Large intestine (tissue), 3 donors: ENCODE data around the gene KIF13A. TPM values are rescaled to one million over a fixed set of nuclear protein-coding genes. Genes with fewer than 3 reads are reported as not detected.
"Not testable (repeated sequence)": the region's sequence is repeated elsewhere in the genome, so short reads cannot be mapped to it uniquely, and the experiment has no call there.

ENCODE experiments used
- DNase-seq, 2 donors: peaks; one replicate each; pipeline versions ENCODE4 v3.0.0 to v3.0.0-alpha.2; 2013
- H3K27ac ChIP-seq: one replicate; pipeline ENCODE4 v1.5.1; 2013; ENCODE audit warnings: low read length
- H3K27me3 ChIP-seq: 2 replicates; pipeline ENCODE4 v1.6.1; 2013; ENCODE audit warnings: low read length; ENCODE audit not compliant: control insufficient read depth, insufficient read depth
- H3K36me3 ChIP-seq: 2 replicates; pipeline ENCODE4 v1.6.1; 2013; ENCODE audit warnings: low read length; ENCODE audit not compliant: control insufficient read depth, insufficient read depth
- H3K4me1 ChIP-seq: one replicate; pipeline ENCODE4 v1.6.1; 2013; ENCODE audit warnings: low read length; ENCODE audit not compliant: control insufficient read depth, insufficient read depth
- H3K4me3 ChIP-seq: one replicate; pipeline ENCODE4 v1.5.1; 2013; ENCODE audit warnings: low read length
- H3K9me3 ChIP-seq: one replicate; pipeline ENCODE4 v1.6.1; 2013; ENCODE audit warnings: mild to moderate bottlenecking, low read depth, low read length, moderate library complexity; ENCODE audit not compliant: control insufficient read depth
- WGBS: methylation state at CpG from one replicate; pipeline ENCODE4 v1.1.5; 2013; ENCODE audit warnings: low lambda C conversion rate; ENCODE audit not compliant: insufficient coverage; 5-methylcytosine and 5-hydroxymethylcytosine counted together
- polyA plus RNA-seq: library from polyadenylated mRNA; unstranded; fragments of 120-200 nt; gene quantifications from one replicate; pipeline ENCODE4 v1.2.1, GENCODE V29; 2013

The KIF13A gene
- polyA plus RNA-seq, 1 donor: 34.4 TPM

GRCh38 chr6:17851001-17851719 is 136.3 kb downstream of the KIF13A start:
- H3K27ac ChIP-seq: no peak overlapping the region
- peaks cover 46% of the 10 kb centered on the region for H3K36me3 ChIP-seq
- H3K27me3 ChIP-seq: no peaks in the 10 kb centered on the region
- no peak overlapping the region for H3K4me3 ChIP-seq
- DNase-seq: no peak
- H3K9me3 ChIP-seq: no peaks in the 10 kb centered on the region
- 60% methylated on average over 1 of the region's 3 CpGs for WGBS
- no peaks in the 10 kb centered on the region for H3K4me1 ChIP-seq

GRCh38 chr6:17850281-17850680 is 137.2 kb downstream of the KIF13A start:
- Histone ChIP-seq H3K4me1 (no peaks in the 10 kb centered on the region), H3K36me3 (peaks cover 41% of the 10 kb centered on the region), H3K4me3 (no peak overlapping the region), H3K27me3 (no peaks in the 10 kb centered on the region), H3K27ac (no peak overlapping the region), H3K9me3 (no peaks in the 10 kb centered on the region)
- no peak for DNase-seq
- 91% methylated on average over 4 of the region's 5 CpGs for WGBS

- 82% methylated on average over 2 of the region's 4 CpGs for WGBS
Observed at GRCh38 chr6:17847203-17847760, 140.2 kb downstream of the KIF13A start.

GRCh38 chr6:17846762-17847161 is 140.7 kb downstream of the KIF13A start:
- H3K36me3 ChIP-seq: peaks cover 38% of the 10 kb centered on the region
- H3K4me1 ChIP-seq: no peaks in the 10 kb centered on the region
- no peak for DNase-seq
- 100% methylated on average over 2 of the region's 4 CpGs for WGBS
- H3K27me3 ChIP-seq: no peaks in the 10 kb centered on the region
- H3K27ac ChIP-seq: no peak overlapping the region
- H3K4me3 ChIP-seq: no peak overlapping the region
- H3K9me3 ChIP-seq: no peaks in the 10 kb centered on the region

More at GRCh38 chr6:17847203-17847760, 140.2 kb downstream of the KIF13A start:
- no peak for DNase-seq
- Histone ChIP-seq H3K27ac (no peak overlapping the region), H3K27me3 (no peaks in the 10 kb centered on the region), H3K36me3 (peaks cover 38% of the 10 kb centered on the region), H3K4me3 (no peak overlapping the region), H3K9me3 (no peaks in the 10 kb centered on the region), H3K4me1 (no peaks in the 10 kb centered on the region)

- Histone ChIP-seq H3K4me1 (no peaks in the 10 kb centered on the region), H3K4me3 (no peak overlapping the region), H3K27ac (no peak overlapping the region), H3K27me3 (no peaks in the 10 kb centered on the region), H3K36me3 (peaks cover 32% of the 10 kb centered on the region), H3K9me3 (no peaks in the 10 kb centered on the region)
- DNase-seq: no peak
- WGBS: 93% methylated on average over 3 of the region's 4 CpGs
Observed at GRCh38 chr6:17845598-17845997, 141.8 kb downstream of the KIF13A start.

GRCh38 chr6:17844967-17845366 is 142.5 kb downstream of the KIF13A start:
- H3K36me3 ChIP-seq: peaks cover 26% of the 10 kb centered on the region
- H3K4me3 ChIP-seq, H3K9me3 ChIP-seq, H3K27me3 ChIP-seq, H3K27ac ChIP-seq, H3K4me1 ChIP-seq, DNase-seq: not testable (repeated sequence)
- WGBS: 83% methylated on average over 2 of the region's 7 CpGs

GRCh38 chr6:17842934-17843821 is 144.3 kb downstream of the KIF13A start:
- no peak overlapping the region for H3K27ac ChIP-seq
- no peak overlapping the region for H3K4me3 ChIP-seq
- no peaks in the 10 kb centered on the region for H3K27me3 ChIP-seq
- peak in 1 of 2 donors; percentile 45 for DNase-seq
- H3K36me3 ChIP-seq: peaks cover 11% of the 10 kb centered on the region
- no CpG with 5 or more reads among the region's 8 CpGs for WGBS
- no peaks in the 10 kb centered on the region for H3K4me1 ChIP-seq
- H3K9me3 ChIP-seq: no peaks in the 10 kb centered on the region

GRCh38 chr6:17842014-17842776 is 145.2 kb downstream of the KIF13A start:
- no peaks in the 10 kb centered on the region for H3K4me1 ChIP-seq
- no peaks in the 10 kb centered on the region for H3K27me3 ChIP-seq
- no peaks in the 10 kb centered on the region for H3K9me3 ChIP-seq
- no peak overlapping the region for H3K4me3 ChIP-seq
- H3K36me3 ChIP-seq: peaks cover 10% of the 10 kb centered on the region
- no peak overlapping the region for H3K27ac ChIP-seq
- no peak for DNase-seq
- WGBS: no CpG with 5 or more reads among the region's 3 CpGs

GRCh38 chr6:17839513-17840223 is 147.8 kb downstream of the KIF13A start:
- no peak overlapping the region for H3K4me3 ChIP-seq
- H3K36me3 ChIP-seq: peaks cover 19% of the 10 kb centered on the region
- WGBS: no CpG with 5 or more reads among the region's 9 CpGs
- H3K27me3 ChIP-seq: no peaks in the 10 kb centered on the region
- H3K9me3 ChIP-seq: no peaks in the 10 kb centered on the region
- no peaks in the 10 kb centered on the region for H3K4me1 ChIP-seq
- no peak overlapping the region for H3K27ac ChIP-seq
- DNase-seq: no peak
